NCI-H2029 (cell line): ENCODE data around the gene SRPK1.
"Not testable (repeated sequence)": the region's sequence is repeated elsewhere in the genome, so short reads cannot be mapped to it uniquely, and the experiment has no call there.

Source experiments
- DNase-seq: peaks from one replicate; lab custom pipeline; 2025; lab: John Stamatoyannopoulos, UW

Gene SRPK1

GRCh38 chr6:35920793-35921732, at the start of gene SRPK1:
TSS of gene SRPK1 (minus strand) at chr6:35921098. CDS start at chr6:35921056, 42 bp downstream.
- peak; percentile 87 for DNase-seq

- no peak for DNase-seq
Observed at GRCh38 chr6:35970181-35970580, 49.3 kb upstream of the SRPK1 start.

GRCh38 chr6:35969646-35970045, 48.7 kb upstream of the SRPK1 start:
- DNase-seq, result no peak

- no peak for DNase-seq
Observed at GRCh38 chr6:35968821-35969220, 47.9 kb upstream of the SRPK1 start.

GRCh38 chr6:35967076-35967774, 46.3 kb upstream of the SRPK1 start:
- no peak for DNase-seq

- DNase-seq, result no peak
Observed at GRCh38 chr6:35962779-35963560, 42.1 kb upstream of the SRPK1 start.

GRCh38 chr6:35960187-35960586, 39.3 kb upstream of the SRPK1 start:
- DNase-seq, result no peak

GRCh38 chr6:35955970-35956369, 35.1 kb upstream of the SRPK1 start:
- no peak for DNase-seq

- DNase-seq, result no peak
Observed at GRCh38 chr6:35955521-35955920, 34.6 kb upstream of the SRPK1 start.

GRCh38 chr6:35955071-35955470, 34.2 kb upstream of the SRPK1 start:
- no peak for DNase-seq

- no peak for DNase-seq
Observed at GRCh38 chr6:35954333-35954732, 33.4 kb upstream of the SRPK1 start.

GRCh38 chr6:35948725-35949124, 27.8 kb upstream of the SRPK1 start:
- DNase-seq, result no peak

GRCh38 chr6:35945650-35946025, 24.7 kb upstream of the SRPK1 start:
- DNase-seq, result no peak

GRCh38 chr6:35943390-35943789, 22.5 kb upstream of the SRPK1 start:
- DNase-seq, result no peak

GRCh38 chr6:35942355-35942754, 21.5 kb upstream of the SRPK1 start:
- no peak for DNase-seq

GRCh38 chr6:35941170-35941569, 20.3 kb upstream of the SRPK1 start:
- not testable (repeated sequence) for DNase-seq

- DNase-seq, result not testable (repeated sequence)
Observed at GRCh38 chr6:35940014-35940413, 19.1 kb upstream of the SRPK1 start.

GRCh38 chr6:35939259-35939658, 18.4 kb upstream of the SRPK1 start:
- not testable (repeated sequence) for DNase-seq

GRCh38 chr6:35936681-35937359, 15.9 kb upstream of the SRPK1 start:
- no peak for DNase-seq

- DNase-seq, result no peak
Observed at GRCh38 chr6:35935469-35935868, 14.6 kb upstream of the SRPK1 start.

GRCh38 chr6:35933844-35934243, 12.9 kb upstream of the SRPK1 start:
- no peak for DNase-seq

GRCh38 chr6:35931873-35932272, 11.0 kb upstream of the SRPK1 start:
- DNase-seq, result not testable (repeated sequence)
